NT2/D1 (cell line): ENCODE measurements around the gene WNT4.

Experiments
- SUZ12 ChIP-seq: IDR thresholded peaks from 2 replicates; pipeline ENCODE4 v1.6.1; 2011; ENCODE audit not compliant: insufficient read length, insufficient read depth; ENCODE audit errors: extremely low read depth
- YY1 ChIP-seq: IDR thresholded peaks from 2 replicates; pipeline ENCODE4 v1.6.1; 2011; ENCODE audit not compliant: insufficient read length, insufficient read depth

DNA sequence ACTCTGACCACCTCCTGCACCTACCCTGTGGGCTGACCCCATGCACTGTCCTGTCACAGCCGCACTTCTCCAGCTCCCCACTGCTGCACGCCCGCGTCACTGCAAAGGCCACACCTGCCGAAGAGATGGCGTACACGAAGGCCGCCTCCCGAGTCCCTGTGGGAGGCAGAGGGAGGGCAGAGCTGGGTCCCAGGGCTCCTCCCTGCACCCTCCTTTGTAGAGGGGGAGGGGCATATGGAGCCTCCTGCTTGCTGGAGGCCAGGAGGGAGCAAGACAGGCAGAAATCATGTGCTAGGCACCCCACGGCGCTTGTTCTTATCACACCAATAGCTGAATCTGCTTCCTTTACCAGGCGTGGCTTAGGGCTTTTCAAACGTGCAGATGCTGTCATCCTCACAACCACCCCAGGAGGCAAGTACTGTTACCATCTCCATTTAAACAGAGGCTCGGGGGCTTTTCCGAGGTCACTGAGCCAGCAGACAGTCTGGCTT is 21.4 kb downstream of the WNT4 start:
- TF ChIP-seq YY1 (no peak), SUZ12 (no peak)
